Glutamatergic neuron (in vitro differentiated cells): ENCODE data around the gene TRIM32. TPM values are rescaled to one million over a fixed set of nuclear protein-coding genes. Genes with fewer than 3 reads are reported as not detected.

ENCODE experiments used
- DNase-seq: peaks from one replicate; pipeline ENCODE4 v3.0.0; 2022
- H3K27ac Mint-ChIP-seq: one replicate; pipeline ENCODE4 v1.8.0; 2020; ENCODE audit warnings: mild to moderate bottlenecking, mixed read lengths, inconsistent platforms; ENCODE audit not compliant: unreplicated experiment
- H3K27me3 Mint-ChIP-seq: one replicate; pipeline ENCODE4 v1.8.0; 2020; ENCODE audit warnings: mild to moderate bottlenecking, moderate library complexity, mixed read lengths, inconsistent platforms; ENCODE audit not compliant: unreplicated experiment
- H3K36me3 Mint-ChIP-seq: one replicate; pipeline ENCODE4 v1.8.0; 2020; ENCODE audit warnings: mild to moderate bottlenecking, mixed read lengths, inconsistent platforms; ENCODE audit not compliant: unreplicated experiment
- H3K4me1 Mint-ChIP-seq: one replicate; pipeline ENCODE4 v1.8.0; 2020; ENCODE audit warnings: mild to moderate bottlenecking, low read depth, mixed read lengths, inconsistent platforms; ENCODE audit not compliant: unreplicated experiment
- H3K4me3 Mint-ChIP-seq: one replicate; pipeline ENCODE4 v1.8.0; 2020; ENCODE audit warnings: mild to moderate bottlenecking, mixed read lengths, inconsistent platforms; ENCODE audit not compliant: unreplicated experiment
- H3K9me3 Mint-ChIP-seq: one replicate; pipeline ENCODE4 v1.8.0; 2020; ENCODE audit warnings: mild to moderate bottlenecking, moderate library complexity, mixed read lengths, inconsistent platforms; ENCODE audit not compliant: unreplicated experiment
- CTCF ChIP-seq: fragments of 200-600 bp; sonication (generic); IDR thresholded peaks from one replicate; pipeline ENCODE4 v1.5.0; 2021; ENCODE audit not compliant: partially characterized antibody, unreplicated experiment
- total RNA-seq: library from RNA; stranded (reverse); fragmentation: NEBNext Ultra II Directional; extraction: Animal tissue kit (Norgen Biotek cat#: 25700); gene quantifications from one replicate; pipeline ENCODE4 v1.2.1, GENCODE V29; 2021; ENCODE audit not compliant: unreplicated experiment

Gene TRIM32
- total RNA-seq, 1 donor from 2014 or later: 14.3 TPM

- H3K36me3 Mint-ChIP-seq: no peaks in the 10 kb centered on the region
- no peaks in the 10 kb centered on the region for H3K27me3 Mint-ChIP-seq
- no peak overlapping the region for H3K4me3 Mint-ChIP-seq
- no peaks in the 10 kb centered on the region for H3K9me3 Mint-ChIP-seq
- peaks cover 5% of the 10 kb centered on the region for H3K4me1 Mint-ChIP-seq
- no peak for TF ChIP-seq CTCF
- H3K27ac Mint-ChIP-seq: no peak overlapping the region
- DNase-seq: no peak
Measured at GRCh38 chr9:116713271-116713670, 26.2 kb downstream of the TRIM32 start.

- DNase-seq: no peak
- no peaks in the 10 kb centered on the region for H3K27me3 Mint-ChIP-seq
- H3K9me3 Mint-ChIP-seq: no peaks in the 10 kb centered on the region
- H3K36me3 Mint-ChIP-seq: no peaks in the 10 kb centered on the region
- H3K27ac Mint-ChIP-seq: no peak overlapping the region
- no peak for TF ChIP-seq CTCF
- H3K4me3 Mint-ChIP-seq: no peak overlapping the region
- peaks cover 5% of the 10 kb centered on the region for H3K4me1 Mint-ChIP-seq
Measured at GRCh38 chr9:116715751-116716150, 28.6 kb downstream of the TRIM32 start.

- Mint-ChIP-seq H3K4me3 (no peak overlapping the region), H3K9me3 (peaks cover 2% of the 10 kb centered on the region), H3K4me1 (peaks cover 5% of the 10 kb centered on the region), H3K27ac (no peak overlapping the region), H3K27me3 (no peaks in the 10 kb centered on the region), H3K36me3 (no peaks in the 10 kb centered on the region)
- DNase-seq: no peak
- TF ChIP-seq CTCF: no peak
Measured at GRCh38 chr9:116716438-116716837, 29.3 kb downstream of the TRIM32 start.

- DNase-seq: no peak
- no peak for TF ChIP-seq CTCF
- Mint-ChIP-seq H3K9me3 (peaks cover 2% of the 10 kb centered on the region), H3K4me3 (no peak overlapping the region), H3K27ac (no peak overlapping the region), H3K4me1 (peaks cover 5% of the 10 kb centered on the region), H3K27me3 (no peaks in the 10 kb centered on the region), H3K36me3 (no peaks in the 10 kb centered on the region)
Measured at GRCh38 chr9:116717150-116717549, 30.0 kb downstream of the TRIM32 start.

- peaks cover 5% of the 10 kb centered on the region for H3K4me1 Mint-ChIP-seq
- H3K4me3 Mint-ChIP-seq: no peak overlapping the region
- H3K9me3 Mint-ChIP-seq: peaks cover 2% of the 10 kb centered on the region
- H3K27me3 Mint-ChIP-seq: no peaks in the 10 kb centered on the region
- H3K27ac Mint-ChIP-seq: no peak overlapping the region
- no peak for TF ChIP-seq CTCF
- no peaks in the 10 kb centered on the region for H3K36me3 Mint-ChIP-seq
- DNase-seq: no peak
Measured at GRCh38 chr9:116718111-116718510, 31.0 kb downstream of the TRIM32 start.
